GM18870 (cell line): Measurements from ENCODE around the gene ZNF462.

Experiments
- ATAC-seq: cut with Tn5 transposase; IDR thresholded peaks from one replicate; pipeline ENCODE4 v1.9.1; 2021; ENCODE audit warnings: moderate library complexity; ENCODE audit not compliant: unreplicated experiment

ZNF462 gene

GRCh38 chr9:106925392-106925791 lies 62.4 kb downstream of the ZNF462 start:
- no peak for ATAC-seq

GRCh38 chr9:106927916-106928315 lies 65.0 kb downstream of the ZNF462 start:
- no peak for ATAC-seq

DNA sequence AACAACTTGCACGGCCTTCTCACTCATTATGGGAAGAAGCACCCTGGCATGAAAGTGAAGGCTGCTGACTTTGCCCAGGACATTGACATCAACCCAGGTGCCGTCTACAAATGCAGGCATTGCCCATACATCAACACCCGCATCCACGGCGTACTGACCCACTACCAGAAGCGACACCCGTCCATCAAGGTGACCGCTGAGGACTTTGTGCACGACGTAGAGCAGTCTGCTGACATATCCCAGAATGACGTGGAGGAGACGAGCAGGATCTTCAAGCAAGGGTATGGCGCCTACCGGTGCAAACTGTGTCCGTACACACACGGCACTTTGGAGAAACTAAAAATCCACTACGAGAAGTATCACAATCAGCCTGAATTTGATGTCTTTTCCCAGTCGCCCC lies 65.4 kb downstream of the ZNF462 start:
- ATAC-seq = no peak

DNA sequence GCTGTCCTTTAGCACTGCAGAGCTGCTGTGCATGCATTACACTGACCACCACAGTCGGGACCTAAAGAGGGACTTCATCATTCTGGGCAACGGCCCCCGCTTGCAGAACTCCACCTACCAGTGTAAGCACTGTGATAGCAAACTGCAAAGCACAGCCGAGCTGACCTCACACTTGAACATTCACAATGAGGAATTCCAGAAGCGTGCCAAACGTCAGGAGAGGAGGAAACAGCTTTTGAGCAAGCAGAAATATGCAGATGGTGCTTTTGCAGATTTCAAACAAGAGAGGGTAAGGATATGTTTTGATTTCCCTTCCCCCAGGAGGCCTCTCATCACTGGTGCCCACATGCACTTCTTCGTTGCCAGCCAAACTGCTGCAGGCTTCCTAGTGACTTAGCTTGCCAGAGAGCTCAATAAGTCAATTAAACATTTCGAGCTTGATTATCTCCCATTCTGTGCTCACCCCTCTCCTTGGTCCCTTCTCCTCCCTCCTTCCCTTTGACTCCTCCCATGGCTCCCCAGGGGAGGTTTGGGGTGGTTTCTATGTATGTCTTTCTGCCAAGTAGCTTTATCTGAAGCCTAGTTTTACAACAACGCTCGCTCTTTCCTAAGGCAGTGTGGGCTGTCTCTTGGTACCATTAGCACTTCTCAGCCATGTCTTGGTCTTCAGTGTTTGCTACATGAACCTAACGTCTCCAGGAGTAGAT lies 66.7 kb downstream of the ZNF462 start:
- no peak for ATAC-seq

- no peak for ATAC-seq
Observed at GRCh38 chr9:106930477-106930876, 67.5 kb downstream of the ZNF462 start.

DNA sequence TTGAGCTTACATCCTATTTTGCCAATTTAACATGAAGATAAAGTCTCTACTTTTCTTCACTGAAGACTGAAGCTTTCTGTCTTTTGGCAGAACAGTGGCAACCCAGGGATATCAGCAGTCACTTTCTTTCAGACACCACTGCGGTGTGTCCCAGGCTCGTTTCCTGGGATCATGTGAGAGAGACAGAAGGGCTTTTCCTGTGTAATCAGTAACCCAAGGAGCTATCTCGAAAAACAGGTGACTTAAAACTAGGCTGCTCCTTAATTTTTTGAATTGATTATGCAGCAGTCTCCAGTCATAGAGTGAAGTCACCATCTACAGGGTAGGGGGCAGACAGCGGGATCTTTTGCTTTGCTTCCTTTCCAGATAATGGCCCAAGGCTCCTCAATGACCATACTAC lies 68.5 kb downstream of the ZNF462 start:
- no peak for ATAC-seq

DNA sequence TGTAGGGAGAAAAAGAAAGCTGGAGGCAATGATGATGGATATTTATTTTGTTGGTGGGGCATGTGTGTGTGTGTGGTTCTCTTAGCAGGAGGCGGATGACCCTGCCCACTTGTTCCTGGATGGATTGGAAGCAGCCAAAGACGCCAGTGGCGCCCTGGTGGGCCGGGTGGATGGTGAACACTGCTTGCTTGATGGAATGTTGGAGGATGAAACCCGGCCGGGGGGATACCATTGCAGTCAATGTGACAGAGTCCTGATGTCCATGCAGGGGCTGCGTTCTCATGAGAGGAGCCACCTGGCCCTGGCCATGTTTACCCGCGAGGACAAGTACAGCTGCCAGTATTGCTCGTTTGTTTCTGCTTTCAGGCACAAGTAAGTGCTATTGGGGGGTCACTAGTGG lies 69.2 kb downstream of the ZNF462 start:
- ATAC-seq = no peak

- ATAC-seq = no peak
Observed at GRCh38 chr9:106932675-106933074, 69.7 kb downstream of the ZNF462 start.

DNA sequence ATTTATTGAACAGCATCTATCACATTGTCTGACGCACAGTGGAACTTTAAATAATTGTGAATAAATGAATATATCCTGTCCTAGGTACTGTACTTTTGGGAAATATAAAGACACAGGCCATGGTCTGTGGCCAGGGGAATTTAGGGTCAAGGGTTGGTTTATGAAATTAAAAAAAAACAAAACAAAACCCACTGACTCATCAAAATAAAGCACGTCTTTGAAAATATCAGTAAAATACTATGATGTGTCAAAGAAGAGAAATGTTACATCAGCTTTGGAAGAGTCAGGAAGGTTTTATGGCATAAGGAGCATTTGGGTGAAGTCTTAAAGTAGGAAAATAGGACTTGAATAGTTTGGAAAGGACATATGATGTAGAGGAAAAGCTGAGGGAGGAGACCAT lies 70.5 kb downstream of the ZNF462 start:
- no peak for ATAC-seq

GRCh38 chr9:106934442-106935238 lies 71.7 kb downstream of the ZNF462 start:
- no peak for ATAC-seq

- no peak for ATAC-seq
Observed at GRCh38 chr9:106936680-106937079, 73.7 kb downstream of the ZNF462 start.

DNA sequence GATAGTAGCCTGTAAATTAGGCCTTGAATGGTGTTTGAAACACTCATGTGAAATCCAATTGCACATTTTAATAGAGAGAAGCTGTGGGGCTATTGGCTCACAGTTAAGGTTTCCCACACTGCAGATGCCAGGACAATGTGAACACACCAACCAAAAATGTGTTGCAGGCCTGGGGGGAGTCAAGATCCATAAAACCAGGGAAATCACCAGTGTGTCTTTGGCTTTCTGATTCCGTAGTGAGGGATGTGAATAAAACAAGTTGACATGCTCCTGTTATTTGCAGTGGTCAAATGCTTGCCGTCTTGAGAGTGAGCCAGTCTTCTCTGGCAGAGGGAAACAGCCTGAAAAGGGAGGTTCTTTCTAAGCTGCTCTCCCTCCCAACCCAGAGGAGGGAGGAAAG lies 79.0 kb downstream of the ZNF462 start:
- no peak for ATAC-seq

DNA sequence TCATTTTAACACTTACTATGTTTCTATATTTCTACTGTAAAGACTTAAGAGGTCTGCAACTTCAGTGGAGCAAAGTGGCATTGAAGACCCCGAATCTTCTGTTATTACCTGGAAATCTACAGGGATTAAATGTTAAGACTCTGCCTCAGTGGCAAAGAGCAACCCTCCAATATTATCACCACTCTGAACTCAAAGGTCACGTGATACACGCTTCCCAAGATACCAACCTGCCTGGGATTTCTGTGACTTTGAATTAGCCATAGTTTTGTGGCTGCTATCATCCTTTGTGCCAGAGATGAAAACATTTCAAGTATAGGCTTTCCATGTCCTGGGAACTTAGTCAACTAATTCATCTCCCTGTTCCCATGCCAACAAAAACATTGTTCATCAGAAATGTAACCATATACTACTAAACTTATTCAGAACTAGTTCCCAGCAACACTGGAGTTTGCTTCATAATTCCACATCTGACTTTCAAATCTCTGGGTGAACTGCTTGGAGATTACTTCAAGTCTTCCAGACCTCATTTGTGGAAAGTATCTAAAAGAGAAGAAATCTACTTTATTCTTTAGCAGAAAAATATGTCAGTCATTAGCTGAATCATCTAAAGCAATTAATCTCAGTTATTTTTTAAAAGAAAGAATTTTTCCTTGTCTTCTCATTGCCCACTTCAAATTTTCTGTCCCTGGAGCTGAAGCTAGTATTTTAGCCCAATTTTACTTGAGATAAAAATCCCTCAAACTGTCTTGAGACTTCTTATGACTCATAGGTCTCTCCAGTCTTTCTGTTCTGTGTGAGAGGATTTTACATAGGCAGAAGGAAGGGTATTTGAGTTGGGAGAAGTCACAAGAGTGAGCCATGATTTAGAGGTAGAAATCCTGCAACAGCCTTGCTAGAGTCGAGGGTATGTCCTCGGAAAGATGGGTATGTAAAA lies 83.0 kb downstream of the ZNF462 start:
- no peak for ATAC-seq

- ATAC-seq = no peak
Observed at GRCh38 chr9:106947106-106947900, 84.3 kb downstream of the ZNF462 start.

DNA sequence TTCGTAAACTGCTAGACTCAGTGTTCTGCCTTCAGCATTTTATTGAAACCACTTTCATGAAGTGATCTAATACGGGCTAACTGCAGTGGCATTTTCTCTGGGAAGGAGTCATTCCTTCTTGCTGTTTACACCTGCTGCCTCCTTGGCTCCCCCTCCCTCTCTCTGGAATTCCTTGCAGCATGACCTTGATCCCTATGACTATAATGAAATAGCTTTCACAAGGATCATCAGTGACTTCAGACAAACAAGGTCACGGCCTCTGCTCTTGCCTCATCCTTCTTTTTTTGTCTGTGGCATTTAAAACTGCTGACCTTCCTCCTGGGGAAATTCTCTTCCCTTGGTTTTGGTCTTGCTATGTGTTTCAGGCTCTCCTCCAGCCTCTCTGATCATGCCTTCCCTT lies 90.2 kb downstream of the ZNF462 start:
- ATAC-seq = no peak

DNA sequence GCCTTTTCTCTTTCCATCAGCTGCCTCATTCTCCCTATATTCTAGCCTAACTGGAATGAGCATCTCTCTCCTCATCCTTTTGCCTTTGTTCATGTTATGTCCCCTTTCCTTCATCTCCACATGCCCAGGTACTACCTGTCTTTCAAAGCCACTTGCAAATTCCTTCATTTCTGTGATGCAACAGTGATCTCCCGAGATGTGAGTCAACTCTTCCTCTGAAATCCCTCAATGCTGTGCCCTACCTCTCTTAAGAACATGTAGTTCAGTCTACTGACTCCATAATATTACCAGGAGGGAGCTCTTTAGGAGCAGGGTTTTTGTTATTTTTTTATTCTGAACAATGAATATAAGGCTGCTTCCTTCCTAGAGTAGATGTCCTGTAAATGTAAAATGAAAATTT lies 91.6 kb downstream of the ZNF462 start:
- ATAC-seq = no peak

- ATAC-seq = no peak
Observed at GRCh38 chr9:106954974-106955850, 92.2 kb downstream of the ZNF462 start.

- ATAC-seq = no peak
Observed at GRCh38 chr9:106956971-106957370, 94.0 kb downstream of the ZNF462 start.

DNA sequence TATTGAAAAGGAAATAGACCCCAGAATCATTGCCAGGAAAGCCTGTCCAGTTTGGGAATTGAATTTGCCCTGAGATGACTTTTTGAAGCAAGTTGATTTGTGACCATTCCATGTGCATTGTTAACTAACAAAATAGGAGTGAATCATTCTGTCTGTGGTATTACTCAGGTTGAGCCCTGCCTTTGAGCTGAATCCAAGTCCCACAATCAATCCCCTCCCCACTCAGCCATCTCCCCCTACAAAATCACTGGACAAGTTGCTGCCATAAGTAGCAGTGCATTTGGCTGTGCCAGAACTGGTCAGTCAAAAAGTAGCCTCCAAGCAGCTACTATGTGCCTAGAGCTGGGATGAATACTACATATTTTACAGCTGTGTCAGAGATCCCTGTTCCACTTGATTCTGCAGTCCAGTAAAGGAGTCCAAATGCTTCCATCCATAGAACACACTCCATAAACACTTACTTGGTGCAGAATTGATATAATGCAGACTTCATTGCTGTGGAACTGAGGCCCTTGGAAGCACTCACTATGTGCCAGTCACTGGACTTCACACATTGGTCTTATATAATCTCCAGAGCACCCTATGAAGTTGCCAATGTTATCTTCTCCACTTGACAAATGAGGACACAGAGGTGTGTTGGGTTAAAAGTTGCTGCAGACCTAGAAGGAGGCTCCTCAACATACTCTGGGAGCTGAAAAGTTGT lies 96.1 kb downstream of the ZNF462 start:
- no peak for ATAC-seq
